SU-DHL-6 (cell line): ENCODE data around the gene MRPL36.

Experiments
- CTCF ChIP-seq: fragments of 200-600 bp; sonication (generic); IDR thresholded peaks from one replicate; pipeline ENCODE4 v1.5.1; 2017; ENCODE audit warnings: antibody characterized with exemption, mild to moderate bottlenecking, low read length, moderate library complexity; ENCODE audit not compliant: insufficient read depth, poor library complexity, severe bottlenecking
- EZH2phosphoT487 ChIP-seq: fragments of 200-600 bp; sonication (generic), shearing (Covaris generic); conservative IDR thresholded peaks from 2 replicates; pipeline ENCODE4 v1.6.1; 2018; ENCODE audit warnings: mild to moderate bottlenecking, antibody characterized with exemption, low read length, moderate library complexity, mixed read lengths

- TF ChIP-seq CTCF (no peak), EZH2phosphoT487 (no peak)
Measured at GRCh38 chr5:1830571-1831228, 31.1 kb upstream of the MRPL36 start.
